MG63 (cell line): ENCODE results near the gene TP53TG3F. TPM values are rescaled to one million over a fixed set of nuclear protein-coding genes. Genes with fewer than 3 reads are reported as not detected.
"Not testable (repeated sequence)": the region's sequence is repeated elsewhere in the genome, so short reads cannot be mapped to it uniquely, and the experiment has no call there.

Experiments used
- DNase-seq: peaks from one replicate; pipeline ENCODE4 v3.0.0-alpha.2; 2020
- H3K27me3 ChIP-seq: fragments of 250-450 bp; sonication (Bioruptor Pico); 2 replicates; pipeline ENCODE4 v1.5.1; 2020; ENCODE audit warnings: mild to moderate bottlenecking, moderate library complexity
- H3K36me3 ChIP-seq: fragments of 250-450 bp; sonication (Bioruptor Pico); 2 replicates; pipeline ENCODE4 v1.5.1; 2020; ENCODE audit warnings: mild to moderate bottlenecking, moderate library complexity
- H3K4me3 ChIP-seq: fragments of 250-450 bp; sonication (Bioruptor Pico); 2 replicates; pipeline ENCODE4 v1.5.1; 2020; ENCODE audit warnings: mild to moderate bottlenecking, moderate library complexity
- H3K9me3 ChIP-seq: fragments of 250-450 bp; sonication (Bioruptor Pico); 2 replicates; pipeline ENCODE4 v1.5.1; 2020; ENCODE audit warnings: mild to moderate bottlenecking, moderate library complexity
- total RNA-seq: library from RNA; depleted of rRNA; stranded (reverse); fragments of >200 nt; shearing (Covaris generic); gene quantifications from 2 replicates; pipeline ENCODE4 v1.2.3, GENCODE V29; 2014; ENCODE audit warnings: low replicate concordance; rRNA removed

The TP53TG3F gene, protein sequence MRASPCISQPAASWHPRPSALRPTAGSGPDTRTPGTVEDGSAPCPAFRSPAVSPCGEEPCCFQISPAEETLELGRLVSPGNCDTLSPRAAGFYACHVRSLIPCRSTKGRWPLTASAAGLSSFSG
- total RNA-seq: not detected in 2 replicates

DNA sequence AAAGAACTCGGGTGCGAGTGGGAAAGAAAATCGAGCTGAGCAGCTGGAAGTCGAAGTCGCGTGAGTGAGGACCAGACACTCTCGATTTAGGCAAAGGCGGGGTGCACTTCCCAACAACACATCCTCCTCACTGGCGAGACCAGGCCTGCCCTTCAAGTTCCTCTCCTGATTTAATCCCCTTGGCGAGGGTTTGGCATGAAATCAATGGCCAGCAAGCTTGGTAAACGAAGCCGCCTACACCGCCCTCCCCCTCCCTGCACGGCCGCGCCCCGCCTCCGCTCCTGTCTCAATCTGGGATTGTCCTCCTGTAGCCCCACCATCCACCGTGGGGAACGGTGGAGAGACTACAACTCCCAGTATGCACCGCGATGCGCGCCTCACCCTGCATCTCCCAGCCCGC is at the start of gene TP53TG3F:
TP53TG3F (plus strand) TSS at position 301 of the 400 bp plus-strand sequence; CDS start at position 369, 68 bp downstream.
- DNase-seq, H3K9me3 ChIP-seq, H3K36me3 ChIP-seq, H3K4me3 ChIP-seq, H3K27me3 ChIP-seq: not testable (repeated sequence)

DNA sequence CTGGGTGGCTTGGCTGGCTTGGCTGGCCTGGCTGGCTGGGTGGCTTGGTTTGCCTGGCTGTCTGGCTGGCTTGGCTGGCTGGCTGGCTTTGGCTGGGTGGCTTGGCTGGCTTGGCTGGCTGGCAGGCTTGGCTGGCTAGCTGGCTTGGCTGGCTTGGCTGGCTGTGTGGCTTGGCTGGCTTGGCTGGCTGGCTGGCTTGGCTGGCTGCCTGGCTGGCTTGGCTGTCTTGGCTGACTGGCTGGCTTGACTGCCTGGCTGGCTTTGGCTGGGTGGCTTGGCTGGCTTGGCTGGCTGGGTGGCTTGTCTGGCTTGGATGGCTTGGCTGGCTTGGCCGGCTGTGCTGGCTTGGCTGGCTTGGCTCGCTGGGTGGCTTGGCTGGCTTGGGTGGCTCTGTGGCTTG is 32.2 kb downstream of the TP53TG3F start:
- H3K36me3 ChIP-seq, DNase-seq: not testable (repeated sequence)

DNA sequence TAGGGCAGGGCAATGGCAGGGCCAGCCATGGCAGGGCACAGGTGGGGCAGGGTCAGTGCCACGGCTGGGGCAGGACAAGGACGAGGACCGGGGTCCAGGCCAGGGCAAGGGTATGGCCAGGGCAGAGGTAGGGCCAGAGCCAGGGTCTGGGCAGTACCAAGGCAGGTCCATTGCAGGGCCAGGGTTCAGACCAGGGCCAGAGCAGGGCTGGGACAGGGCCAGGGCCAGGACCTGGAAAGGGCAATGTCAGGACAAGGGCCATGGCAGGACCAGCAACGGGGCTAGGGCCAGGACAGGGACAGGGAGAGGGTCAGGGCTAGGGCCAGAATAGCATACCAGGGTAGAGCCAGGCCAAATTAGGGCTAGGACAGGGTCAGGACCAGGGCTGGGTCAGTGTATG is 47.8 kb downstream of the TP53TG3F start:
- not testable (repeated sequence) for H3K36me3 ChIP-seq, H3K4me3 ChIP-seq, DNase-seq, H3K27me3 ChIP-seq, H3K9me3 ChIP-seq

More for the DNA sequence above, 32.2 kb downstream of the TP53TG3F start:
- H3K4me3 ChIP-seq, H3K27me3 ChIP-seq, H3K9me3 ChIP-seq: not testable (repeated sequence)

DNA sequence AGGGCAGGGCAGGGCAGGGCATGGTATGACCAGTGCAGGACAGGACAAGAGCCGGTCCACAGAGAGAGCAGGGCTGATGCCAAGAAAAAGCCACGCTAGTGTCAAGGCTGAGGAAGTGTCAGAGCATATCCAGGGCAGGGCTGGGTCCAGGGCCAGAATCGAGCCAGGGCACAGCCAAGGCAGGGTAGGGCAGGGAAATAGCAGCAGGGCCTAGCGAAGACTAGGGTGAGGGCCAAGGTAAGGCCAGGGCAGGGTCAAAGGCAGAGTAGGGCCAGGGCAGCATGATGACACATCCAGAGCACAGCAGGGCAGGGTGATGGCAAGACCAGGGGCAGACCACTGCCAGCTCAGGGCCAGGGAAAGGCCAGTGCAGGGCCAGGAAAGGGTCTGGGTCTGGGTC is 49.7 kb downstream of the TP53TG3F start:
- not testable (repeated sequence) for H3K36me3 ChIP-seq, H3K4me3 ChIP-seq, H3K9me3 ChIP-seq, H3K27me3 ChIP-seq
- peak; percentile 67 for DNase-seq

DNA sequence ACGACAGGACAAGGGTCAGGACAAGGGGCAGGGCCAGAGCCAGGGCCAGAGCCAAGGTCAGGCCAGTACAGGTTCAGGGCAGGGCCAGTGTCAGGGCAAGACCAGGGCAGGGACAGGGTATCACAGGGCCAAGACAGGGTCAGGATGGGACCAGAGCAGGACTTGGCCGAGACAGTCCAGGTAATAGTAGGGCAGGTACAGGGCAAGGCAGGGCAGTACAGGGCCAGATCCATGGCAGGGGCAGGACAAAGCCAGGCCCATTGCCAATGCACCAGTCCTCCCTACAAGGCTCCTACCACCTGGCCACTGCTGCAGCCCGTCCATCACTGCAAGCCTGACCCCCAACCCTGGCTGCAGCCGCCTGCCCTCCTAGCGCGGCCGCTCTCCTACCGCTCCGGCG is 50.5 kb downstream of the TP53TG3F start:
- not testable (repeated sequence) for H3K27me3 ChIP-seq, H3K9me3 ChIP-seq, H3K4me3 ChIP-seq, DNase-seq, H3K36me3 ChIP-seq

Other genes with a start within 250 kb of the TP53TG3F start
- not detected in 2 replicates for gene TP53TG3E, start 155.3 kb upstream of the TP53TG3F start, total RNA-seq
- 0.22 and 1.4 TPM in 2 replicates for gene TP53TG3B, start 98.8 kb upstream of the TP53TG3F start, total RNA-seq